Measurements from ENCODE around the gene RALGAPA2.

Gene RALGAPA2

DNA sequence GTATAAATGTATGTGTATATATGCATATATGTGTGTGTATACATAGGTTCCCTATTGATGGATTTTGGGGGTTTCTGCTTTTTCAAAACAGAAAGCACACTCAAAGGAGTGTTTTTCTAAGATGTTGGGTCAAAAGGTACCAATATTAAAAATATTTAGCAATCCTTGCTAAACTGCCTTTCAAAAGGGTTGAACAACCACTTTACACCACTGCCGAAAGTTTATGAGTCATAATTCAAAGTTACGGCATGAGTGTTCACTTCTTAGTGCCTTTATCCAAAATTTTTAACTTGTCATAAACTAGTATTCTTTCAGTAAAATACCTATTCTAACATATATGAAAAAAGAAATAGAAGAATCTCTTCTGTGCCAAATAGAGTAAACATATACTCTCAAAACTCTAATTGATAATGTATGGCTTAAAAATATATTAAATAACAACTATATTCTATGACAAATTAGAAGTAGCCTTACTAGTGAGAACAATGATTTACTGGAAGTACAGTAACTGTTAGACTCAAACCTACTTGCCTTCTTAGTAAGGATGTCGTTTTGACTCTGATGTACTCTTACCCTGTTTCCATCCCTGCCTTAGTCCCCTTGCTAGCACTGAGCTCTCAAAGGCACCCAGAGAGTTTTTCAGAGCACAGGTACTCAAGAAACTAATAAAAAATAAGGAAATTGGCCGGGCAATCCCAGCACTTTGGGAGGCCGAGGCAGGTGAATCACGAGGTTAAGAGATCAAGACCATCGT is 208.5 kb downstream of the RALGAPA2 start:
- no peak overlapping the region for H3K27ac ChIP-seq (ENCODE audit: low read depth, low read length)

DNA sequence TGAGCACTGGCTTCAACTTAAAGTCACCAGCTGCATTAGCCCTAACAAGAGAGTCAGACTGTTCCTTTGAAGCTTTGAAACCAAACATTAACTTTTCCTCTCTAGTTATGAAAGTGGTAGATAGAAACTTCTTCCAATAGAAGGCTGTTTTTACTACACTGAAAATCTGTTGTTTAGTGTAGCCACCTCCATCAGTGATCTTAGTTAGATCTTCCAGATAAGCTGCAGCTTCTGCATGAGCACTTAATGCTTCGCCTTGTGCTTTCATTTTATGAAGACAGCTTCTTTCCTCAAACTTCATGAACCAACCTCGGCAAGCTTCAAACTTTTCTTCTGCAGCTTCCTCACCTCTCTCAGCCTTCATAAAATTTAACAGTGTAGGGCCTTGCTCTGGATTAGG is 211.3 kb downstream of the RALGAPA2 start:
- no peak overlapping the region for H3K9ac ChIP-seq (ENCODE audit: low read length)
- H3F3A ChIP-seq (ENCODE audit: insufficient read depth): no peaks in the 10 kb centered on the region
- H4K20me1 ChIP-seq (ENCODE audit: low read depth, low read length): no peaks in the 10 kb centered on the region
- H3K79me2 ChIP-seq (ENCODE audit: insufficient read depth, low read length): no peaks in the 10 kb centered on the region
- H3K4me3 ChIP-seq (ENCODE audit: insufficient read depth, low read length, poor library complexity, severe bottlenecking): no peak overlapping the region
- H3K9me3 ChIP-seq (ENCODE audit: insufficient read depth, low read length): no peaks in the 10 kb centered on the region
- no peak for TF ChIP-seq EZH2phosphoT487 (conservative IDR thresholded peaks at IDR 0.05; ENCODE audit: low read length)
- TF ChIP-seq, protein P1, sequence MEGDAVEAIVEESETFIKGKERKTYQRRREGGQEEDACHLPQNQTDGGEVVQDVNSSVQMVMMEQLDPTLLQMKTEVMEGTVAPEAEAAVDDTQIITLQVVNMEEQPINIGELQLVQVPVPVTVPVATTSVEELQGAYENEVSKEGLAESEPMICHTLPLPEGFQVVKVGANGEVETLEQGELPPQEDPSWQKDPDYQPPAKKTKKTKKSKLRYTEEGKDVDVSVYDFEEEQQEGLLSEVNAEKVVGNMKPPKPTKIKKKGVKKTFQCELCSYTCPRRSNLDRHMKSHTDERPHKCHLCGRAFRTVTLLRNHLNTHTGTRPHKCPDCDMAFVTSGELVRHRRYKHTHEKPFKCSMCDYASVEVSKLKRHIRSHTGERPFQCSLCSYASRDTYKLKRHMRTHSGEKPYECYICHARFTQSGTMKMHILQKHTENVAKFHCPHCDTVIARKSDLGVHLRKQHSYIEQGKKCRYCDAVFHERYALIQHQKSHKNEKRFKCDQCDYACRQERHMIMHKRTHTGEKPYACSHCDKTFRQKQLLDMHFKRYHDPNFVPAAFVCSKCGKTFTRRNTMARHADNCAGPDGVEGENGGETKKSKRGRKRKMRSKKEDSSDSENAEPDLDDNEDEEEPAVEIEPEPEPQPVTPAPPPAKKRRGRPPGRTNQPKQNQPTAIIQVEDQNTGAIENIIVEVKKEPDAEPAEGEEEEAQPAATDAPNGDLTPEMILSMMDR (IDR thresholded peaks at IDR 0.05; ENCODE audit: insufficient read depth, low read length, poor library complexity, severe bottlenecking): no peak
- H3K27ac ChIP-seq (ENCODE audit: low read depth, low read length): no peak overlapping the region
- no peaks in the 10 kb centered on the region for H3K36me3 ChIP-seq (ENCODE audit: low read length)
- no peaks in the 10 kb centered on the region for H3K9me2 ChIP-seq (replicated peaks; ENCODE audit: insufficient read depth, low read length)
- H3K27me3 ChIP-seq (ENCODE audit: low read length): no peaks in the 10 kb centered on the region
- H2AFZ ChIP-seq (ENCODE audit: low read depth, low read length, severe bottlenecking): no peak overlapping the region
- no peak overlapping the region for H3K4me2 ChIP-seq (ENCODE audit: low read depth, low read length, poor library complexity, severe bottlenecking)

More for the DNA sequence above, 208.5 kb downstream of the RALGAPA2 start:
- no peaks in the 10 kb centered on the region for H3K27me3 ChIP-seq (ENCODE audit: low read length)
- H4K20me1 ChIP-seq (ENCODE audit: low read depth, low read length): no peaks in the 10 kb centered on the region
- no peaks in the 10 kb centered on the region for H3F3A ChIP-seq (ENCODE audit: insufficient read depth)
- no peak for TF ChIP-seq EZH2phosphoT487 (conservative IDR thresholded peaks at IDR 0.05; ENCODE audit: low read length)
- TF ChIP-seq, protein P1 (IDR thresholded peaks at IDR 0.05; ENCODE audit: insufficient read depth, low read length, poor library complexity, severe bottlenecking): no peak
- H3K9ac ChIP-seq (ENCODE audit: low read length): no peak overlapping the region
- H3K36me3 ChIP-seq (ENCODE audit: low read length): no peaks in the 10 kb centered on the region
- H2AFZ ChIP-seq (ENCODE audit: low read depth, low read length, severe bottlenecking): no peak overlapping the region
- no peak overlapping the region for H3K4me2 ChIP-seq (ENCODE audit: low read depth, low read length, poor library complexity, severe bottlenecking)
- H3K79me2 ChIP-seq (ENCODE audit: insufficient read depth, low read length): no peaks in the 10 kb centered on the region
- H3K9me3 ChIP-seq (ENCODE audit: insufficient read depth, low read length): no peaks in the 10 kb centered on the region
- no peak overlapping the region for H3K4me3 ChIP-seq (ENCODE audit: insufficient read depth, low read length, poor library complexity, severe bottlenecking)
- H3K9me2 ChIP-seq (replicated peaks; ENCODE audit: insufficient read depth, low read length): no peaks in the 10 kb centered on the region

DNA sequence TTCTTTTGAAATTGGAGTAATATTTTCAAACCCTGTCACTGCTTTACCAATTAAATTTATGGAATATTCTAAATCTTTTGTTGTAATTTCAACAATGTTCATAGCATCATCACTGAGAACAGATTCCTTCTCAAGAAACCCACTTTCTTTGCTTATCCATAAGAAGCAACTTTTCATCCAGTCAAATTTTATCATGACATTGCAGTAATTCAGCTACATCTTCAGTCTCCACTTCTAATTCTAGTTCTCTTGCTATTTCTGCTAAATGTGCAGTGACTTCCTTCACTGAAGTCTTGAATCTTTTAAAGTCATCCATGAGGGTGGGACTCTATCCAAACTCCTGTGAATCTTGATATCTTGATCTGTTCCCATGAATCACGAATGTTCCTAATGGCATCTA is 212.1 kb downstream of the RALGAPA2 start:
- H3K9ac ChIP-seq (ENCODE audit: low read length): no peak overlapping the region
- no peak overlapping the region for H3K27ac ChIP-seq (ENCODE audit: low read depth, low read length)
- no peaks in the 10 kb centered on the region for H3K36me3 ChIP-seq (ENCODE audit: low read length)
- H3K9me2 ChIP-seq (replicated peaks; ENCODE audit: insufficient read depth, low read length): no peaks in the 10 kb centered on the region
- no peak overlapping the region for H3K4me3 ChIP-seq (ENCODE audit: insufficient read depth, low read length, poor library complexity, severe bottlenecking)
- no peak overlapping the region for H2AFZ ChIP-seq (ENCODE audit: low read depth, low read length, severe bottlenecking)
- no peak overlapping the region for H3K4me2 ChIP-seq (ENCODE audit: low read depth, low read length, poor library complexity, severe bottlenecking)
- no peaks in the 10 kb centered on the region for H4K20me1 ChIP-seq (ENCODE audit: low read depth, low read length)
- no peaks in the 10 kb centered on the region for H3K79me2 ChIP-seq (ENCODE audit: insufficient read depth, low read length)
- no peaks in the 10 kb centered on the region for H3K9me3 ChIP-seq (ENCODE audit: insufficient read depth, low read length)
- H3F3A ChIP-seq (ENCODE audit: insufficient read depth): no peaks in the 10 kb centered on the region
- no peaks in the 10 kb centered on the region for H3K27me3 ChIP-seq (ENCODE audit: low read length)
- no peak for TF ChIP-seq EZH2phosphoT487 (conservative IDR thresholded peaks at IDR 0.05; ENCODE audit: low read length)
- TF ChIP-seq, protein P1 (IDR thresholded peaks at IDR 0.05; ENCODE audit: insufficient read depth, low read length, poor library complexity, severe bottlenecking): no peak
